ENCODE data around the gene SRP72. TPM values are rescaled to one million over a fixed set of nuclear protein-coding genes. Genes with fewer than 3 reads are reported as not detected.

Gene SRP72
- total and polyA plus RNA-seq, 2 of the 4 experiments (the other 2 are of a cell fraction) = 73.8 to 123 TPM

DNA sequence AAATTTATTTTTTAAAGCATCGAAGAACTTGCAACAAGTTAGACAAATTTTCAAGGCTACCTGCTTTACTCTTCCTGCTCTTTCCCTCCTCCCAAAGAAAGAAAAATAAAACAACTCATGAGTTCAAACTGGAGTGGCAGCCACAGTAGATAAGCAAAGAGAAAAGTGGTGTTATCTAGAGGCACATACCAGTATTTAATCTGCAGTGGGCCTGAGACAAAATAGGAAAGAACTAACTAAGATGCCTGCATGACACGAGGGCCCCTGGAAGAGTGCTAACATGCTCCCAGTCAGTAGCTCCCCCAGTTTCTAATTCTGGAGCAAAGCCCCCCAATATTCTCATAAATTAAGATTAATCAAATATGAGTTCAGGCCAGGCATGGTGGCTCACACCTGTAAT is 46.1 kb downstream of the SRP72 start:
- H3K79me1 ChIP-seq (ENCODE audit: low read depth in 1 of 2, low read length in 2 of 2) = no peaks in the 10 kb centered on the region
- DNase-seq = no peak
- ATAC-seq (ENCODE audit: low read depth) = no peak
- ChIA-PET CTCF (no interaction called here), POLR2A (ENCODE audit: unreplicated experiment) (no interaction called here)
- intact Hi-C loops (cut with micrococcal nuclease) = no loop called here
- H3K4me2 ChIP-seq (ENCODE audit: low read depth, low read length) = no peak overlapping the region
- H3K23ac ChIP-seq (ENCODE audit: low read depth, low read length) = no peak overlapping the region
- no peak overlapping the region for H2BK15ac ChIP-seq (ENCODE audit: low read depth, low read length)
- dilution Hi-C loops (cut with HindIII; ENCODE audit: low sequenced_read_pairs, unreplicated experiment) = no loop called here
- no peak overlapping the region for H3K14ac ChIP-seq (replicated peaks; ENCODE audit: low read depth, low read length)
- no peak overlapping the region for H4K8ac ChIP-seq (ENCODE audit: low read depth in 2 of 2, low read length in 2 of 2)
- no peaks in the 10 kb centered on the region for H3K9me1 ChIP-seq (ENCODE audit: insufficient read depth, low read length)
- H2AFZ ChIP-seq (replicated peaks; ENCODE audit: low read length, poor library complexity) = no peak overlapping the region
- H2AK9ac ChIP-seq (replicated peaks; ENCODE audit: low read depth, low read length, poor library complexity) = no peak overlapping the region
- no peak overlapping the region for H2AK5ac ChIP-seq (ENCODE audit: low read depth, low read length)
- no peak overlapping the region for H3K18ac ChIP-seq (ENCODE audit: low read depth, low read length)
- H2BK120ac ChIP-seq (ENCODE audit: low read depth, low read length) = no peak overlapping the region
- H3K9ac ChIP-seq (ENCODE audit: low read depth, low read length) = no peak overlapping the region
- H4K5ac ChIP-seq (ENCODE audit: low read depth, low read length) = no peak overlapping the region
- H3K36me3 ChIP-seq (ENCODE audit: control insufficient read depth, insufficient read depth, low read length) = no peaks in the 10 kb centered on the region
- H3K56ac ChIP-seq (ENCODE audit: extremely low read depth, insufficient read depth, low read length) = no peak overlapping the region
- no peak overlapping the region for H2BK5ac ChIP-seq (ENCODE audit: low read depth, low read length, poor library complexity, severe bottlenecking)
- no peak overlapping the region for H3K4ac ChIP-seq (ENCODE audit: low read depth, low read length)
- H3K27ac ChIP-seq (ENCODE audit: insufficient read depth, low read length) = no peak overlapping the region
- no peaks in the 10 kb centered on the region for H3K4me1 ChIP-seq (ENCODE audit: control insufficient read depth, insufficient read depth, low read length)
- H3K4me3 ChIP-seq (ENCODE audit: insufficient read depth, low read depth, low read length) = no peak overlapping the region
- no TSS peak for BruUV-seq (replicated peaks)
- no peaks in the 10 kb centered on the region for H3K9me3 ChIP-seq (ENCODE audit: control insufficient read depth, insufficient read depth, low read length)
- no peaks in the 10 kb centered on the region for H4K20me1 ChIP-seq (ENCODE audit: insufficient read depth, low read length)
- in situ Hi-C loops (cut with MboI; ENCODE audit: low sequenced_read_pairs) = no loop called here
- WGBS, 2 experiments (ENCODE audit: extremely low coverage in 2 of 2, insufficient read length in 1 of 2) = no CpG with 5 or more reads among the region's 2 CpGs
- no peak overlapping the region for H2BK20ac ChIP-seq (ENCODE audit: low read depth, low read length)
- H4K91ac ChIP-seq (ENCODE audit: insufficient read depth, low read depth, low read length) = no peak overlapping the region
- TF ChIP-seq RFX5 (IDR thresholded peaks at IDR 0.05; ENCODE audit: low read depth, low read length) (no peak), RCOR1 (IDR thresholded peaks at IDR 0.05; ENCODE audit: insufficient replicate concordance, low read length) (no peak), MXI1 (IDR thresholded peaks at IDR 0.05; ENCODE audit: borderline replicate concordance, low read depth, low read length) (no peak), NFE2L2 (IDR thresholded peaks at IDR 0.05; ENCODE audit: low read depth, low read length) (no peak), SMC3 (IDR thresholded peaks at IDR 0.05; ENCODE audit: low read depth, low read length) (no peak), POLR2A (IDR thresholded peaks at IDR 0.05; ENCODE audit: low read depth, low read length) (no peak), MAFK (IDR thresholded peaks at IDR 0.05; ENCODE audit: low read depth, low read length) (no peak), MAZ (IDR thresholded peaks at IDR 0.05; ENCODE audit: borderline replicate concordance, low read depth, low read length) (no peak), CHD1 (IDR thresholded peaks at IDR 0.05; ENCODE audit: low read depth, low read length) (no peak), BHLHE40 (IDR thresholded peaks at IDR 0.05; ENCODE audit: low read depth, low read length) (no peak)
- TF ChIP-seq, protein P1, sequence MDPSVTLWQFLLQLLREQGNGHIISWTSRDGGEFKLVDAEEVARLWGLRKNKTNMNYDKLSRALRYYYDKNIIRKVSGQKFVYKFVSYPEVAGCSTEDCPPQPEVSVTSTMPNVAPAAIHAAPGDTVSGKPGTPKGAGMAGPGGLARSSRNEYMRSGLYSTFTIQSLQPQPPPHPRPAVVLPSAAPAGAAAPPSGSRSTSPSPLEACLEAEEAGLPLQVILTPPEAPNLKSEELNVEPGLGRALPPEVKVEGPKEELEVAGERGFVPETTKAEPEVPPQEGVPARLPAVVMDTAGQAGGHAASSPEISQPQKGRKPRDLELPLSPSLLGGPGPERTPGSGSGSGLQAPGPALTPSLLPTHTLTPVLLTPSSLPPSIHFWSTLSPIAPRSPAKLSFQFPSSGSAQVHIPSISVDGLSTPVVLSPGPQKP (IDR thresholded peaks at IDR 0.05; ENCODE audit: borderline replicate concordance, low read depth, low read length) = no peak
- H3K27me3 ChIP-seq (ENCODE audit: control insufficient read depth, insufficient read depth, low read length) = peaks cover under 1% of the 10 kb centered on the region; the same call in 1 of the 2 replicates

Data from IMR-90 (cell line).